HG03025 (cell line): ENCODE results near the gene ELL.

Source experiments
- ATAC-seq: cut with Tn5 transposase; IDR thresholded peaks from one replicate; pipeline ENCODE4 v1.9.1; 2021; ENCODE audit warnings: mild to moderate bottlenecking, moderate library complexity; ENCODE audit not compliant: unreplicated experiment, low FRiP score

ELL gene

GRCh38 chr19:18427080-18427742 is 94.7 kb downstream of the ELL start:
- no peak for ATAC-seq

- no peak for ATAC-seq
These were observed 95.5 kb downstream of the ELL start for GRCh38 chr19:18426416-18426767.

GRCh38 chr19:18425515-18426415 is 96.1 kb downstream of the ELL start:
- no peak for ATAC-seq

GRCh38 chr19:18424890-18425514 is 96.9 kb downstream of the ELL start:
- ATAC-seq = no peak

- no peak for ATAC-seq
These were observed 97.6 kb downstream of the ELL start for GRCh38 chr19:18424122-18424889.

GRCh38 chr19:18423258-18424020 is 98.4 kb downstream of the ELL start:
- ATAC-seq = no peak

- ATAC-seq = no peak
These were observed 99.2 kb downstream of the ELL start for GRCh38 chr19:18422530-18423191.

- no peak for ATAC-seq
These were observed 100.4 kb downstream of the ELL start for GRCh38 chr19:18421371-18421959.

GRCh38 chr19:18420930-18421329 is 100.9 kb downstream of the ELL start:
- ATAC-seq = no peak

GRCh38 chr19:18419699-18420460 is 102.0 kb downstream of the ELL start:
- no peak for ATAC-seq

GRCh38 chr19:18419195-18419698 is 102.6 kb downstream of the ELL start, which contains the start of gene SSBP4:
Gene SSBP4, plus strand, starts transcription at chr19:18419398. Its CDS starts 251 bp downstream, at chr19:18419649.
- no peak for ATAC-seq

GRCh38 chr19:18418483-18419194 is 103.2 kb downstream of the ELL start:
- ATAC-seq = no peak

GRCh38 chr19:18418029-18418482 is 103.8 kb downstream of the ELL start:
- ATAC-seq = no peak

- ATAC-seq = no peak
These were observed 104.4 kb downstream of the ELL start for GRCh38 chr19:18417250-18418028.

- ATAC-seq = no peak
These were observed 105.1 kb downstream of the ELL start for GRCh38 chr19:18416778-18417249.

- no peak for ATAC-seq
These were observed 106.5 kb downstream of the ELL start for GRCh38 chr19:18415178-18415867.
